GM23338 (cell line): ENCODE data around the gene LHX8.

Experiments
- CREB1 ChIP-seq: fragments of 250-450 bp; sonication (Bioruptor Pico); IDR thresholded peaks from 2 replicates; pipeline ENCODE4 v1.5.0; 2020; ENCODE audit warnings: low read depth, mild to moderate bottlenecking, moderate library complexity
- EZH2 ChIP-seq: fragments of 200-600 bp; sonication (generic); IDR thresholded peaks from one replicate; pipeline ENCODE4 v1.8.0; 2017; ENCODE audit warnings: antibody characterized with exemption, mild to moderate bottlenecking, low read depth; ENCODE audit not compliant: unreplicated experiment
- EZH2phosphoT487 ChIP-seq: fragments of 200-600 bp; sonication (generic); IDR thresholded peaks from one replicate; pipeline ENCODE4 v1.8.1; 2018; ENCODE audit warnings: antibody characterized with exemption; ENCODE audit not compliant: unreplicated experiment
- JUNB ChIP-seq: IDR thresholded peaks from one replicate; pipeline ENCODE4 v1.6.1; 2016; ENCODE audit warnings: antibody characterized with exemption; ENCODE audit not compliant: unreplicated experiment
- NANOG ChIP-seq: IDR thresholded peaks from 2 replicates; pipeline ENCODE4 v1.6.1; 2016; ENCODE audit warnings: antibody characterized with exemption, borderline replicate concordance
- POLR2AphosphoS5 ChIP-seq: IDR thresholded peaks from 2 replicates; pipeline ENCODE4 v1.6.1; 2016; ENCODE audit warnings: antibody characterized with exemption, low read depth
- ZNF114 ChIP-seq: fragments of 250-450 bp; sonication (Bioruptor Pico); IDR thresholded peaks from 2 replicates; pipeline ENCODE4 v1.5.0; 2020; ENCODE audit warnings: mild to moderate bottlenecking, moderate library complexity
- ZNF331 ChIP-seq: fragments of 250-450 bp; sonication (Bioruptor Pico); IDR thresholded peaks from 2 replicates; pipeline ENCODE4 v1.5.0; 2020; ENCODE audit warnings: low read depth, mild to moderate bottlenecking, moderate library complexity
- TF ChIP-seq, protein P1 (sequence below), 2 experiments: fragments of 200-600 bp in 1 of 2; sonication (generic) in 1 of 2; conservative IDR thresholded peaks; 2 replicates each; pipeline versions ENCODE4 v1.5.1 to v1.6.1; 2016 to 2017; ENCODE audit warnings: antibody characterized with exemption in 2 of 2, low read depth in 2 of 2, mild to moderate bottlenecking in 2 of 2, moderate library complexity in 1 of 2
- TF ChIP-seq, protein P2 (sequence below): IDR thresholded peaks from one replicate; pipeline ENCODE4 v1.6.1; 2018; ENCODE audit warnings: antibody characterized with exemption; ENCODE audit not compliant: unreplicated experiment
- TF ChIP-seq, protein P3 (sequence below): IDR thresholded peaks from 2 replicates; pipeline ENCODE4 v1.6.1; 2016; ENCODE audit warnings: antibody characterized with exemption

DNA sequence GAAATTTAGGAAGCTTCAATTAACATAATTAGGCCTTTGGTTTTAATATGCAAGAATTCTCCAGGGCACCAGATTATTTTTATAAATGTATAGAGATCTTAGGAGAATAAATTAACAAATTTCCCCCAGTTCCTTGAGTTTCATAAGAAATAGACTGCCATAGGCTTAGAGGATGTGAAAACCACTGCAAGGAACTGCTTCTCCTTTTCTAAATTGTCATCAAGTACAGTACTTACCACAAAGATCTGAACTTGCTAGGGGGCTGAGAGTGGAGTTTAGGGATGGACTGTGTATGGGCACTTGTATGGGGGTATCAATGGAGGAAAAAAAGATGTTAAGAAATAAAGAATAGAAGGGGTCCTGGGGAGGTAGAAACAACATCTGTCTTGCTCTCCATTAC lies 31.1 kb downstream of the LHX8 start:
- TF ChIP-seq, protein P1, sequence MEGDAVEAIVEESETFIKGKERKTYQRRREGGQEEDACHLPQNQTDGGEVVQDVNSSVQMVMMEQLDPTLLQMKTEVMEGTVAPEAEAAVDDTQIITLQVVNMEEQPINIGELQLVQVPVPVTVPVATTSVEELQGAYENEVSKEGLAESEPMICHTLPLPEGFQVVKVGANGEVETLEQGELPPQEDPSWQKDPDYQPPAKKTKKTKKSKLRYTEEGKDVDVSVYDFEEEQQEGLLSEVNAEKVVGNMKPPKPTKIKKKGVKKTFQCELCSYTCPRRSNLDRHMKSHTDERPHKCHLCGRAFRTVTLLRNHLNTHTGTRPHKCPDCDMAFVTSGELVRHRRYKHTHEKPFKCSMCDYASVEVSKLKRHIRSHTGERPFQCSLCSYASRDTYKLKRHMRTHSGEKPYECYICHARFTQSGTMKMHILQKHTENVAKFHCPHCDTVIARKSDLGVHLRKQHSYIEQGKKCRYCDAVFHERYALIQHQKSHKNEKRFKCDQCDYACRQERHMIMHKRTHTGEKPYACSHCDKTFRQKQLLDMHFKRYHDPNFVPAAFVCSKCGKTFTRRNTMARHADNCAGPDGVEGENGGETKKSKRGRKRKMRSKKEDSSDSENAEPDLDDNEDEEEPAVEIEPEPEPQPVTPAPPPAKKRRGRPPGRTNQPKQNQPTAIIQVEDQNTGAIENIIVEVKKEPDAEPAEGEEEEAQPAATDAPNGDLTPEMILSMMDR (conservative IDR thresholded peaks at IDR 0.05; ENCODE audit: low read depth in 2 of 2), result no peak
- no peak for TF ChIP-seq POLR2AphosphoS5
- no peak for TF ChIP-seq EZH2
- no peak for TF ChIP-seq EZH2phosphoT487
- TF ChIP-seq ZNF331, result no peak
- TF ChIP-seq, protein P2, sequence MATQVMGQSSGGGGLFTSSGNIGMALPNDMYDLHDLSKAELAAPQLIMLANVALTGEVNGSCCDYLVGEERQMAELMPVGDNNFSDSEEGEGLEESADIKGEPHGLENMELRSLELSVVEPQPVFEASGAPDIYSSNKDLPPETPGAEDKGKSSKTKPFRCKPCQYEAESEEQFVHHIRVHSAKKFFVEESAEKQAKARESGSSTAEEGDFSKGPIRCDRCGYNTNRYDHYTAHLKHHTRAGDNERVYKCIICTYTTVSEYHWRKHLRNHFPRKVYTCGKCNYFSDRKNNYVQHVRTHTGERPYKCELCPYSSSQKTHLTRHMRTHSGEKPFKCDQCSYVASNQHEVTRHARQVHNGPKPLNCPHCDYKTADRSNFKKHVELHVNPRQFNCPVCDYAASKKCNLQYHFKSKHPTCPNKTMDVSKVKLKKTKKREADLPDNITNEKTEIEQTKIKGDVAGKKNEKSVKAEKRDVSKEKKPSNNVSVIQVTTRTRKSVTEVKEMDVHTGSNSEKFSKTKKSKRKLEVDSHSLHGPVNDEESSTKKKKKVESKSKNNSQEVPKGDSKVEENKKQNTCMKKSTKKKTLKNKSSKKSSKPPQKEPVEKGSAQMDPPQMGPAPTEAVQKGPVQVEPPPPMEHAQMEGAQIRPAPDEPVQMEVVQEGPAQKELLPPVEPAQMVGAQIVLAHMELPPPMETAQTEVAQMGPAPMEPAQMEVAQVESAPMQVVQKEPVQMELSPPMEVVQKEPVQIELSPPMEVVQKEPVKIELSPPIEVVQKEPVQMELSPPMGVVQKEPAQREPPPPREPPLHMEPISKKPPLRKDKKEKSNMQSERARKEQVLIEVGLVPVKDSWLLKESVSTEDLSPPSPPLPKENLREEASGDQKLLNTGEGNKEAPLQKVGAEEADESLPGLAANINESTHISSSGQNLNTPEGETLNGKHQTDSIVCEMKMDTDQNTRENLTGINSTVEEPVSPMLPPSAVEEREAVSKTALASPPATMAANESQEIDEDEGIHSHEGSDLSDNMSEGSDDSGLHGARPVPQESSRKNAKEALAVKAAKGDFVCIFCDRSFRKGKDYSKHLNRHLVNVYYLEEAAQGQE, result no peak
- TF ChIP-seq, protein P3, sequence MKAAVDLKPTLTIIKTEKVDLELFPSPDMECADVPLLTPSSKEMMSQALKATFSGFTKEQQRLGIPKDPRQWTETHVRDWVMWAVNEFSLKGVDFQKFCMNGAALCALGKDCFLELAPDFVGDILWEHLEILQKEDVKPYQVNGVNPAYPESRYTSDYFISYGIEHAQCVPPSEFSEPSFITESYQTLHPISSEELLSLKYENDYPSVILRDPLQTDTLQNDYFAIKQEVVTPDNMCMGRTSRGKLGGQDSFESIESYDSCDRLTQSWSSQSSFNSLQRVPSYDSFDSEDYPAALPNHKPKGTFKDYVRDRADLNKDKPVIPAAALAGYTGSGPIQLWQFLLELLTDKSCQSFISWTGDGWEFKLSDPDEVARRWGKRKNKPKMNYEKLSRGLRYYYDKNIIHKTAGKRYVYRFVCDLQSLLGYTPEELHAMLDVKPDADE, result no peak
- TF ChIP-seq NANOG, result no peak
- no peak for TF ChIP-seq CREB1 (CRISPR knock-in tag)
- TF ChIP-seq JUNB, result no peak
- TF ChIP-seq ZNF114 (CRISPR knock-in tag), result no peak
